ENCODE measurements around the gene CHST5. TPM values are rescaled to one million over a fixed set of nuclear protein-coding genes. Genes with fewer than 3 reads are reported as not detected.

CHST5 gene
- total RNA-seq, 1 donor from 2014 or later = 0.64 TPM

DNA sequence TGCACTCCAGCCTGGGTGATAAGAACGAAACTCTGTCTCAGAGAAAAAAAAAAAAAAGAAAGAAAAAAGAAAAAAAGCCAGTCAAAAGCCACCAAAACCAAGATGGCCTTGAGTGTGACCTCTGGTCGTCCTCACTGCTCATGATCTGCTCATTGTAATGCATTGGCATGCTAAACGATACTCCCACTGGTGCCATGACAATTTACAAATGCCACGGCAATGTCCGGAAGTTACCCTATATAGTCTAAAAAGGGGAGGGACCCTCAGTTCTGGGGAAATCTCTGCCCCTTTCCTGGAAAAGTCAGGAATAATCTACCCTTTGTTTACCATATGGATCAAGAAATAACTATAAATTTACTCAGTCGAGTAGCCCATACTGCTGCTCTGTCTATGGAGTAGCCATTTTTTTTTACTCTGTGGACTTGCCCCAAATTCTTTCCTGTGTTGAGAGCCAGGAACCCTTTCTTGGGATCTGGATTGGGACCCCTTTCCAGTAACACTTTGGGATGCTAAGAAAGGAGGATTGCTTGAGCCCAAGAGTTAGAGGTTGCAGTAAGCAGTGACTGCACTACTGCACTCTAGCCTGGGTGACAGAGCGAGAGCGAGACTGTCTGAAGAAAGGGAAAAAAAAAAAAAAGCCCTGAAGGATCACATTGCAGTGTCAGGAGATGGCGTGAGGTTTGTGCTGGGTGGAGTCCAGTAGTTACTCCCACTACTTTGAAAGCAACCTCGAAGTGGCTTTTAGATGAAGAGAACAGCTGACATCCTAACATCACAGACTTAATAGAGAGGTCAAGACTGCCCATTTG lies 23.9 kb upstream of the CHST5 start:
- no peaks in the 10 kb centered on the region for H3K36me3 Mint-ChIP-seq (ENCODE audit: unreplicated experiment)
- TF ChIP-seq, protein P1, sequence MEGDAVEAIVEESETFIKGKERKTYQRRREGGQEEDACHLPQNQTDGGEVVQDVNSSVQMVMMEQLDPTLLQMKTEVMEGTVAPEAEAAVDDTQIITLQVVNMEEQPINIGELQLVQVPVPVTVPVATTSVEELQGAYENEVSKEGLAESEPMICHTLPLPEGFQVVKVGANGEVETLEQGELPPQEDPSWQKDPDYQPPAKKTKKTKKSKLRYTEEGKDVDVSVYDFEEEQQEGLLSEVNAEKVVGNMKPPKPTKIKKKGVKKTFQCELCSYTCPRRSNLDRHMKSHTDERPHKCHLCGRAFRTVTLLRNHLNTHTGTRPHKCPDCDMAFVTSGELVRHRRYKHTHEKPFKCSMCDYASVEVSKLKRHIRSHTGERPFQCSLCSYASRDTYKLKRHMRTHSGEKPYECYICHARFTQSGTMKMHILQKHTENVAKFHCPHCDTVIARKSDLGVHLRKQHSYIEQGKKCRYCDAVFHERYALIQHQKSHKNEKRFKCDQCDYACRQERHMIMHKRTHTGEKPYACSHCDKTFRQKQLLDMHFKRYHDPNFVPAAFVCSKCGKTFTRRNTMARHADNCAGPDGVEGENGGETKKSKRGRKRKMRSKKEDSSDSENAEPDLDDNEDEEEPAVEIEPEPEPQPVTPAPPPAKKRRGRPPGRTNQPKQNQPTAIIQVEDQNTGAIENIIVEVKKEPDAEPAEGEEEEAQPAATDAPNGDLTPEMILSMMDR (IDR thresholded peaks at IDR 0.05; ENCODE audit: partially characterized antibody, unreplicated experiment) = no peak
- H3K27me3 Mint-ChIP-seq (ENCODE audit: unreplicated experiment) = peaks cover 7% of the 10 kb centered on the region
- no peak for DNase-seq
- H3K4me3 Mint-ChIP-seq (ENCODE audit: unreplicated experiment) = peak overlapping the region; percentile 68
- H3K27ac Mint-ChIP-seq (ENCODE audit: unreplicated experiment) = peak overlapping the region; percentile 87
- peaks cover 7% of the 10 kb centered on the region for H3K9me3 Mint-ChIP-seq (ENCODE audit: unreplicated experiment)
- peaks cover 29% of the 10 kb centered on the region for H3K4me1 Mint-ChIP-seq (ENCODE audit: low read depth, unreplicated experiment)

DNA sequence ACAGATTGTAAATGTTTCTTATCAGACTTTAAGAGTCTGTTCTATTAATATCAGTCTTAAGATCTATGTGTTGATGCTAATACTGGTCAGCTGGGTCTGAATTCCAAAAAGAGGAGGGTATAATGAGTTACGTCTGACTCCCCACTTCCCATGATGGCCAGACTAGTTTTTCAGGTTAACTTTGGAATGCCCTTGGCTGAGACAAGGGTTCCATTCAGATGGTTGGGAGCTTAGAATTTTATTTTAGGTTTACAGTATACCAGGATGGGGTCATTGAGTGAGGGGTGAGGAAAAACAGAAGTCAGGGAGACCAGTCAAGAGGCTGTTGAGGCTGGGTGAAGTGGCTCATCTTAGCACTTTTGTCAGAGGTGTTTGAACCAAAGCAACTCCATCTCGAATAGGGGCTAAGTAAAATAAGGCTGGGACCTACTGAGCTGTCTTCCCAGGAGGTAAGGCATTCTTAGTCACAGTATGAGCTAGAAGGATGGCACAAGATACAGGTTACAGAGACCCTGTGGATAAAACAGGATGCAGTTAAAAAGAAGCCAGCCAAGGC lies 23.0 kb upstream of the CHST5 start:
- peaks cover 4% of the 10 kb centered on the region for H3K27me3 Mint-ChIP-seq (ENCODE audit: unreplicated experiment)
- no peak overlapping the region for H3K27ac Mint-ChIP-seq (ENCODE audit: unreplicated experiment)
- TF ChIP-seq, protein P1 (IDR thresholded peaks at IDR 0.05; ENCODE audit: partially characterized antibody, unreplicated experiment) = no peak
- H3K4me3 Mint-ChIP-seq (ENCODE audit: unreplicated experiment) = no peak overlapping the region
- DNase-seq = no peak
- H3K9me3 Mint-ChIP-seq (ENCODE audit: unreplicated experiment) = peaks cover 5% of the 10 kb centered on the region
- H3K4me1 Mint-ChIP-seq (ENCODE audit: low read depth, unreplicated experiment) = peaks cover 25% of the 10 kb centered on the region
- no peaks in the 10 kb centered on the region for H3K36me3 Mint-ChIP-seq (ENCODE audit: unreplicated experiment)

DNA sequence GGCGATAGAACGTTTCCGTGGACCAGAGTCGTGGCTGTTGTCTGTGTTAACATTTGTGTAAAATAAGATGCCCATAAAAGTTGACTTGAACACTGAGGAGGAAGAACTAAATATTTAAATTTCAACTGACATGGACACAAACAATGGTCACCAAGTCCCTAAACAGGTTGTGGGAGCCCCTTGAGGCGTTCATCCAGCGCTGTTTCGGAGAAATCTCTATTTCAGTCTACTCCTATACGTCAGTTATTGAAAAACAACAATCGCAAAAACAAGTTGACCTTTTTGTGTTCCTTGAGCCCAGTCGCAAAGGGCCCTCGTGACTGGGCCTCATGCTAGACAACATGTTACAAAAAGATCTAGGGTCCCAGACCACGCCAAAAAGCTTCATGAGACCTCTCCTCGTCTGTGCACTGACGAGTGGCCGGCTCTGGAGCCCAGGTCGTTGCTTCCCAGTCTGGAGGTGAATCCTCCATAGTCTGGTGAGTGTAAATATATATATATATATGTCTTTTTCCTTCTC lies 20.6 kb upstream of the CHST5 start:
- H3K4me1 Mint-ChIP-seq (ENCODE audit: low read depth, unreplicated experiment) = peaks cover 16% of the 10 kb centered on the region
- H3K27me3 Mint-ChIP-seq (ENCODE audit: unreplicated experiment) = no peaks in the 10 kb centered on the region
- peak overlapping the region; percentile 98 for H3K4me3 Mint-ChIP-seq (ENCODE audit: unreplicated experiment)
- peaks cover 5% of the 10 kb centered on the region for H3K9me3 Mint-ChIP-seq (ENCODE audit: unreplicated experiment)
- TF ChIP-seq, protein P1 (IDR thresholded peaks at IDR 0.05; ENCODE audit: partially characterized antibody, unreplicated experiment) = no peak
- no peak for DNase-seq
- H3K27ac Mint-ChIP-seq (ENCODE audit: unreplicated experiment) = peak overlapping the region; percentile 92
- H3K36me3 Mint-ChIP-seq (ENCODE audit: unreplicated experiment) = no peaks in the 10 kb centered on the region

DNA sequence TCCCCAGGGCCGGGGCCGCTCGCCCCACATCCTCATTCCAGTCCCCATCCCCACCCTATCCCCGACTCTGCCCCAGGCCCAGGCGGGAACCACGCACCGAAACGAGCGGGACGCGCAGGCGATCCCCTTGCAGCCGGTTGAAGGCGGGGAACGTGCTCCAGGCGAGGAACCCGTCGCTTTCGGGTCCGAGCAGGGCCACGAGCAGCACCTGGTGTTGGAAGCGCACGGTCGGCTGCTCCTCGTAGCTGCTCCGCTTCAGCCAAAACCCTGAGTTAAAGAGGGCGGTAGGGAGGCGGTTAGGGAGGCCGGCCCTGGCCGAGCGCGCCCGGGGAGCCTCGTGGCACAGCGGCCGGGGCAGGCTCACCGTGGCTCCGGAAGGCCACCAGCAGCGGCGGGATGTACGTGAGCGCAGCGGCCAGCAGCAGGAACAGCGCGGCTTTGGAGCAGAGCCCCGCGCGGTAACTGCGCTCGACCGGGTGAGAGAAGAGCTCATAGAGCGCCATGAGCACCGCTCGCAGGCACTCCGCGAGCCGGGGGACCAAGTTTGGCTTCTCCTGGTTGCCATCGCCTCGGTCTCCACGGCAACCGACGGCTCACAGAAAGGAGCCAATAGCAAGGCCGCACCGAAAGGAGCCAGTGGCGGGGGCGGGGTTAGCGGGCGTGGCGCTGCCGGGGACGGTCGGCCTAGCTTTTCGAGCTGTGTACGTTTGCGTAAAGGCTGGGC lies 20.0 kb upstream of the CHST5 start, which contains the start of gene TMEM231:
TMEM231 (minus strand) TSS at position 546 of the 724 bp plus-strand sequence; CDS start at position 503, 43 bp downstream.
- H3K27ac Mint-ChIP-seq (ENCODE audit: unreplicated experiment) = peak within 1 kb of the TSS; percentile 95
- TF ChIP-seq, protein P1 (IDR thresholded peaks at IDR 0.05; ENCODE audit: partially characterized antibody, unreplicated experiment) = no peak
- DNase-seq = peak; percentile 99
- peak within 1 kb of the TSS; percentile 98 for H3K4me3 Mint-ChIP-seq (ENCODE audit: unreplicated experiment)
- no peaks in the 10 kb centered on the region for H3K36me3 Mint-ChIP-seq (ENCODE audit: unreplicated experiment)
- no peaks in the 10 kb centered on the region for H3K27me3 Mint-ChIP-seq (ENCODE audit: unreplicated experiment)
- peaks cover 16% of the 10 kb centered on the region for H3K4me1 Mint-ChIP-seq (ENCODE audit: low read depth, unreplicated experiment)
- H3K9me3 Mint-ChIP-seq (ENCODE audit: unreplicated experiment) = peaks cover 5% of the 10 kb centered on the region
